CD14-positive monocyte (primary cell): Measurements from ENCODE around the gene TTC28. TPM values are rescaled to one million over a fixed set of nuclear protein-coding genes. Genes with fewer than 3 reads are reported as not detected.
"Not testable (repeated sequence)": the region's sequence is repeated elsewhere in the genome, so short reads cannot be mapped to it uniquely, and the experiment has no call there.

ENCODE experiments used
- DNase-seq, 3 donors: peaks; one replicate each; pipeline ENCODE4 v3.0.0-alpha.2; 2011 to 2022
- H2AFZ ChIP-seq: 2 replicates; pipeline ENCODE4 v1.6.0; 2012; ENCODE audit warnings: mild to moderate bottlenecking, low read depth, low read length, inconsistent platforms; ENCODE audit not compliant: insufficient read depth, poor library complexity, severe bottlenecking
- H3K27ac ChIP-seq, 2 donors: 1 replicate in 1 of 2; 2 replicates in 1 of 2; pipeline ENCODE4 v1.5.1; 2012 to 2013; ENCODE audit warnings: low read length in 2 of 2, control low read depth in 1 of 2, inconsistent platforms in 1 of 2, low read depth in 1 of 2, mild to moderate bottlenecking in 1 of 2
- H3K27me3 ChIP-seq, 2 donors: one replicate each; pipeline versions ENCODE4 v1.6.0 to v1.6.1; 2011 to 2013; ENCODE audit warnings: low read length in 2 of 2; ENCODE audit not compliant: control insufficient read depth in 2 of 2, insufficient read depth in 2 of 2
- H3K36me3 ChIP-seq, 2 donors: replicated peaks in 1 of 2; 1 replicate in 1 of 2; 2 replicates in 1 of 2; pipeline versions ENCODE4 v1.5.1 to v1.6.1; 2012 to 2013; ENCODE audit warnings: low read length in 2 of 2, control low read depth in 1 of 2, inconsistent platforms in 1 of 2, mild to moderate bottlenecking in 1 of 2; ENCODE audit not compliant: insufficient read depth in 2 of 2, control insufficient read depth in 1 of 2
- H3K4me1 ChIP-seq, 2 donors: 1 replicate in 1 of 2; 2 replicates in 1 of 2; pipeline versions ENCODE4 v1.5.1 to v1.6.1; 2012 to 2013; ENCODE audit warnings: low read length in 2 of 2, control low read depth in 1 of 2, inconsistent platforms in 1 of 2, mild to moderate bottlenecking in 1 of 2, moderate library complexity in 1 of 2; ENCODE audit not compliant: insufficient read depth in 2 of 2, control insufficient read depth in 1 of 2
- H3K4me2 ChIP-seq: replicated peaks from 2 replicates; pipeline ENCODE3; 2012; ENCODE audit warnings: low read length, moderate library complexity, mild to moderate bottlenecking; ENCODE audit not compliant: poor library complexity, severe bottlenecking; ENCODE audit errors: extremely low read depth
- H3K4me3 ChIP-seq, 3 experiments: fragments of 200-600 bp in 1 of 3; sonication (generic) in 1 of 3; replicated peaks in 1 of 3; 1 replicate in 2 of 3; 2 replicates in 1 of 3; pipeline ENCODE4 v1.5.1; 2011 to 2013; ENCODE audit warnings: low read length in 3 of 3, mild to moderate bottlenecking in 3 of 3, control low read depth in 2 of 3, low read depth in 2 of 3, inconsistent platforms in 1 of 3, moderate library complexity in 1 of 3
- H3K79me2 ChIP-seq: 2 replicates; pipeline ENCODE4 v1.6.0; 2012; ENCODE audit warnings: mild to moderate bottlenecking, control low read depth, inconsistent platforms, low read length, moderate library complexity; ENCODE audit not compliant: insufficient read depth
- H3K9ac ChIP-seq: 2 replicates; pipeline ENCODE4 v1.6.0; 2017; ENCODE audit warnings: low read length, mild to moderate bottlenecking; ENCODE audit not compliant: insufficient read depth, poor library complexity, severe bottlenecking
- H3K9me3 ChIP-seq, 2 donors: replicated peaks in 1 of 2; 1 replicate in 1 of 2; 2 replicates in 1 of 2; pipeline versions ENCODE4 v1.5.1 to v1.6.1; 2012 to 2013; ENCODE audit warnings: low read length in 2 of 2, control low read depth in 1 of 2; ENCODE audit not compliant: control insufficient read depth in 1 of 2, insufficient read depth in 1 of 2
- H4K20me1 ChIP-seq: 2 replicates; pipeline ENCODE4 v1.6.0; 2012; ENCODE audit warnings: mild to moderate bottlenecking, low read length, control low read depth, moderate library complexity; ENCODE audit not compliant: insufficient read depth
- H3K27ac Mint-ChIP-seq, 7 donors: one replicate each; pipeline ENCODE4 v1.8.0; 2020; ENCODE audit warnings: mild to moderate bottlenecking in 7 of 7, mixed read lengths in 7 of 7, moderate library complexity in 6 of 7, inconsistent platforms in 2 of 7
- H3K27me3 Mint-ChIP-seq, 3 donors: one replicate each; pipeline ENCODE4 v1.8.0; 2021 to 2022; ENCODE audit warnings: low read depth in 3 of 3, mild to moderate bottlenecking in 3 of 3, mixed read lengths in 3 of 3, moderate library complexity in 3 of 3, inconsistent platforms in 1 of 3
- H3K36me3 Mint-ChIP-seq, 2 donors: one replicate each; pipeline ENCODE4 v1.8.0; 2020; ENCODE audit warnings: mixed read lengths in 2 of 2, inconsistent platforms in 1 of 2, mild to moderate bottlenecking in 1 of 2
- H3K4me1 Mint-ChIP-seq: one replicate; pipeline ENCODE4 v1.8.0; 2020; ENCODE audit warnings: mild to moderate bottlenecking, mixed read lengths
- H3K4me3 Mint-ChIP-seq, 2 donors: one replicate each; pipeline ENCODE4 v1.8.0; 2020; ENCODE audit warnings: mild to moderate bottlenecking in 2 of 2, mixed read lengths in 2 of 2, moderate library complexity in 1 of 2
- H3K9me3 Mint-ChIP-seq, 7 donors: one replicate each; pipeline ENCODE4 v1.8.0; 2020 to 2022; ENCODE audit warnings: mixed read lengths in 7 of 7, mild to moderate bottlenecking in 6 of 7, moderate library complexity in 6 of 7, inconsistent platforms in 2 of 7
- WGBS: methylation state at CpG from one replicate; pipeline ENCODE4 v1.1.5; 2013; ENCODE audit warnings: missing lambda C conversion rate; ENCODE audit not compliant: insufficient coverage; 5-methylcytosine and 5-hydroxymethylcytosine counted together
- intact Hi-C, 2 donors: fragments of 100-400 bp; cut with micrococcal nuclease; formaldehyde crosslinking; loops; one replicate each; pipeline versions ENCODE4 v1.15.0 to v1.15.1; 2023
- polyA plus RNA-seq, 3 donors: library from polyadenylated mRNA; depleted of rRNA in 1 of 3; unstranded in 2 of 3; stranded (reverse) in 1 of 3; fragments of 300-500 nt in 2 of 3; fragments of >200 nt in 1 of 3; fragmentation: Illumina TruSeq in 2 of 3; gene quantifications; 1 replicate in 2 of 3; 2 replicates in 1 of 3; pipeline ENCODE4 v1.2.3, GENCODE V29; 2012 to 2021
- TF ChIP-seq, protein P1 (sequence below): fragments of 200-600 bp; IDR thresholded peaks from one replicate; pipeline ENCODE4 v1.8.0; 2022; ENCODE audit warnings: antibody characterized with exemption, mild to moderate bottlenecking

Gene TTC28
- polyA plus RNA-seq, 3 donors = 0.24 to 0.61 TPM; not detected in 1

- TF ChIP-seq, protein P1, sequence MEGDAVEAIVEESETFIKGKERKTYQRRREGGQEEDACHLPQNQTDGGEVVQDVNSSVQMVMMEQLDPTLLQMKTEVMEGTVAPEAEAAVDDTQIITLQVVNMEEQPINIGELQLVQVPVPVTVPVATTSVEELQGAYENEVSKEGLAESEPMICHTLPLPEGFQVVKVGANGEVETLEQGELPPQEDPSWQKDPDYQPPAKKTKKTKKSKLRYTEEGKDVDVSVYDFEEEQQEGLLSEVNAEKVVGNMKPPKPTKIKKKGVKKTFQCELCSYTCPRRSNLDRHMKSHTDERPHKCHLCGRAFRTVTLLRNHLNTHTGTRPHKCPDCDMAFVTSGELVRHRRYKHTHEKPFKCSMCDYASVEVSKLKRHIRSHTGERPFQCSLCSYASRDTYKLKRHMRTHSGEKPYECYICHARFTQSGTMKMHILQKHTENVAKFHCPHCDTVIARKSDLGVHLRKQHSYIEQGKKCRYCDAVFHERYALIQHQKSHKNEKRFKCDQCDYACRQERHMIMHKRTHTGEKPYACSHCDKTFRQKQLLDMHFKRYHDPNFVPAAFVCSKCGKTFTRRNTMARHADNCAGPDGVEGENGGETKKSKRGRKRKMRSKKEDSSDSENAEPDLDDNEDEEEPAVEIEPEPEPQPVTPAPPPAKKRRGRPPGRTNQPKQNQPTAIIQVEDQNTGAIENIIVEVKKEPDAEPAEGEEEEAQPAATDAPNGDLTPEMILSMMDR = no peak
- Mint-ChIP-seq H3K36me3 (no peaks in the 10 kb centered on the region), H3K4me1 (peaks cover 17% of the 10 kb centered on the region), H3K27me3 (peaks cover 24 to 37% (median 34%) of the 10 kb centered on the region in 3 donors), H3K27ac (no peak overlapping the region), H3K9me3 (peaks cover 0 to 13% (median 5%) of the 10 kb centered on the region in 7 donors), H3K4me3 (no peak overlapping the region)
- Histone ChIP-seq H4K20me1 (no peaks in the 10 kb centered on the region), H3K9me3 (no peaks in the 10 kb centered on the region), H2AFZ (no peak overlapping the region), H3K4me3 (no peak overlapping the region), H3K4me2 (no peak overlapping the region), H3K36me3 (no peaks in the 10 kb centered on the region), H3K9ac (no peak overlapping the region), H3K4me1 (peaks cover 8 to 13% of the 10 kb centered on the region in 2 donors), H3K79me2 (no peaks in the 10 kb centered on the region), H3K27me3 (peaks cover 15 to 45% of the 10 kb centered on the region in 2 donors), H3K27ac (no peak overlapping the region)
- DNase-seq = no peak
- WGBS = no CpG with 5 or more reads among the region's 2 CpGs
- intact Hi-C loops = no loop called here
Observed at GRCh38 chr22:28669387-28669786, 10.3 kb downstream of the TTC28 start.

- H3K27ac Mint-ChIP-seq, H3K4me3 ChIP-seq, H2AFZ ChIP-seq, DNase-seq, H3K4me3 Mint-ChIP-seq, H3K9me3 Mint-ChIP-seq, H3K36me3 Mint-ChIP-seq, H3K36me3 ChIP-seq, H3K4me2 ChIP-seq, intact Hi-C loops, H3K4me1 Mint-ChIP-seq, H3K4me1 ChIP-seq, H3K9me3 ChIP-seq, H4K20me1 ChIP-seq, H3K9ac ChIP-seq, H3K27me3 ChIP-seq, H3K79me2 ChIP-seq, H3K27ac ChIP-seq: not testable (repeated sequence)
- no CpG with 5 or more reads among the region's 13 CpGs for WGBS
- H3K27me3 Mint-ChIP-seq = peaks cover 0 to 19% (median 3%) of the 10 kb centered on the region in 3 donors
Observed at GRCh38 chr22:28663569-28663942, 16.1 kb downstream of the TTC28 start.
